GM21528 (cell line): ENCODE data around the gene RGS1.
"Not testable (repeated sequence)": the region's sequence is repeated elsewhere in the genome, so short reads cannot be mapped to it uniquely, and the experiment has no call there.

Source experiments
- ATAC-seq: cut with Tn5 transposase; IDR thresholded peaks from one replicate; pipeline ENCODE4 v1.9.1; 2021; ENCODE audit warnings: mild to moderate bottlenecking, moderate library complexity; ENCODE audit not compliant: unreplicated experiment, low FRiP score

Gene RGS1, protein sequence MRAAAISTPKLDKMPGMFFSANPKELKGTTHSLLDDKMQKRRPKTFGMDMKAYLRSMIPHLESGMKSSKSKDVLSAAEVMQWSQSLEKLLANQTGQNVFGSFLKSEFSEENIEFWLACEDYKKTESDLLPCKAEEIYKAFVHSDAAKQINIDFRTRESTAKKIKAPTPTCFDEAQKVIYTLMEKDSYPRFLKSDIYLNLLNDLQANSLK

DNA sequence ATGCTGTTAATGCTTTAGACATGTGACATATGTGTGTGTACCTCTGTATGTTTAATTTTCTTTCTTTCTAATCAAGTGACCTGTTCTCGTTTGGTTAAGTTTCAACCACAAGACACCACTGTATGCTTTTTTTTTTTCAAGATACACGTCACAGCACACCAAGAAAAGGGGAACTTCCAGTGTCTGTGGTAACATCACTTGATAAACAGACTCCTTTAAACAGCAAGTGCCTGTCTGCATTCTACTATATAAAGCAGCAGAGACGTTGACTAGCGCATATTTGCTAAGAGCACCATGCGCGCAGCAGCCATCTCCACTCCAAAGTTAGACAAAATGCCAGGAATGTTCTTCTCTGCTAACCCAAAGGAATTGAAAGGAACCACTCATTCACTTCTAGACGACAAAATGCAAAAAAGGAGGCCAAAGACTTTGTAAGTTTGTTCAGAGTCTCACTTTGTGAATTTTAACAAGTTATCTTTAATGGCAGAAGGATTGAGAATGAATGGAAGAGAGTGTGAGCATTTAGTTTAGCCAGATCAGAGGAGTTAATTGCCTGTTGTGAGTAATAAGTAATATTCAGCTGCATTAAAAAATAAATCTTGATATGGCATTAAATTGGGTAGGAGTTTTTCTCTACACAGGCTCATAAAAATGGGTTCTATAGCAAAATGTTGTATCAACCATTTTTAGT is at the start of gene RGS1:
TSS of gene RGS1 (plus strand) at position 275 of the 691 bp plus-strand sequence. CDS start at position 295, 20 bp downstream.
- peak; percentile 95 for ATAC-seq

DNA sequence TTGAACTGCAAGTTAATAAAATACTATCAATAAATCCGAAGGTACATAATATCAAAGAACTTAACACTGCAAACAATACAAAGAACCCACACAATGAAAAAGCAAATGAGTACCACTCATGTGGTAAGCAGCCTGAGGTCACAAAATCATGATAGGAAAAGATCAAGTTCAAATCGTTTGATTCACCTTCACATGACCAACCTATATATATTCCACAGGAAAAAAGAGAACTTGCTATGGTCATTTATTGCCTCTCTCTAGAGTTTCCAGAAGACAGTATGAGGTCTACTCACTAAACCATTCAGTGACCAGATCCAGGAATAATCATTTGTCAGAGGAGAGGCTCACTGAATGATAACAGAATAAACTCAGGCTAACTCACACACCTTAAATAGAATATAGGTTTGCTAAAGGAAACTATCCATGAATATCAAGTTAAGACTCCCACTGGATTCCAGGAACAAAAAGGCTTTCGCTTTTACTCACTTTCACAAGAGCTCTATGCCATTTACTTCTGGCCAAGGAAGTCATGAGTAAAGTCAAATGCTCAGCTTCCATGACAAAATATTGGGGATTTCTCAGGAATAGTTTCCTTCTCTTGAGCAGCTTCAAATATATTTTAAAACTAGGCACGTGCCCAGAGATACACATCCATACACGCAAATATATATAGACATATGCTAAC is 48.3 kb upstream of the RGS1 start:
- ATAC-seq, result no peak

DNA sequence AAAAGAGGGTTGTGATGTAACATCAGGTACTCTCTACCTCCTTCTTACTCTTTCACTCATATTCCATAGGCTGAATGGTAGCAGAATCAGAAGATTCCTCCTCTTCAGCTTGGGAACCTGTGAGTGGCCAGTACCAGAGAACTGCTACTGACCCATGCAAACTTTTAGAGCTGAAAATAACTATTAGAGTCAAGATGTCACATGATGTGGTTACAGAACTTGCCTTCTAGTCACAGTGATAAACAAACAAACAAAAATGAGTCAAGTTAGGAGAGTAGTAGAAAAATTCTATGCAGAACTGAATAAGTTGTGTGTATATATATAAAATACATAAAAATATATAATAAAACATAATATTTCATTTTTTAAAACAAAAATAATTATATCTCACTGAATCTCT is 47.6 kb upstream of the RGS1 start:
- no peak for ATAC-seq

DNA sequence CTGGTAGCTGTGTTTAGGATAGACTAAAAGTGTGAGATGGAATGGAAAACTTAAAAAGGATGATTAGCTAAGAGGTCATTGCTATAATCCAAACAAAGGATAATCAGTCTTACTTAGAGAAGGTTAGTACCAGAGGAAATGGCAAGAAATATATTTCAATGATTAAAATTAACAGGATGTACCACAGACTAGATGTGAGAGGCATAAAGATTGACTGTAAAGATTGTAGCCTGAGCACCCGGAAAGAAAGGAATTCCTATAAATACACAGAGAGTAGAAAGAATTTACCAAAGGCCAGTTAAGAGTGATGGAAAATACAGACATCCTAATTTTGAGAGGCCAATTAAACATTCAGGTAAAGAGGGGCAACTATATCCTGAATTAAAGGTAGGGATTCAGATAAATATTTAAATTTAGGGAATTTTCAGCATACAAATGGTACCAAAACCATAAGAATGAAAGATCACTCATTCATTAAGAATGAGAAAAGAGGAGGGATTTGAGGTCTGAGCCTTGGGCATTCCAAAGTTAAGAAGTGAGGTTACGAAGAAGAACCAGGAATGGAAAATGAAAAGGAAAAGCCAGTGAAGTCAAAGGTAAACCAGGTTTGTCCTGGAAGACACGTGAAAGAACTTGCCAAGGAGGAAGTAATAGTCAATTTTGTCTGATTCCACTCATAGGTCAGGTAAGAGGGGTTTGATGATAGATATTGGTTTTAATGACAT is 46.4 kb upstream of the RGS1 start:
- ATAC-seq, result no peak

DNA sequence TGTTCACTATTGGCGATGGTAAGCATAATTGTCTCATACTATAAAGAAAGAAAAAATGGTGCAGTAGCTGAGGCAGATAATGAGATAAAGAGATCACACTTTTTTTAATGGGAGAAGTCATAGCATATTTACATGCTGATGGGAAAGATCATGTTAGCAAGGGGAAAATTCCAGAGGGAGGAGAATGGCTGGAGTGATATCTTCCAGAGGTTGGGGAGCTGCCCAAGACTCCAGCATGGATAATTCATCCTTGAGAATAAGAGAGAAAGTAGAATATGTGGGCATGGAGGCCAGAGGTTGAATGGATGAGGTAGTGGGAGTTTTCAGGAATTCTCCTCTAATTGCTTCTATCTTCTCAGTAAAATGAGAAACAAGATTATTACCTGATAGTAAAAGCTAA is 45.8 kb upstream of the RGS1 start:
- peak; percentile 18 for ATAC-seq

DNA sequence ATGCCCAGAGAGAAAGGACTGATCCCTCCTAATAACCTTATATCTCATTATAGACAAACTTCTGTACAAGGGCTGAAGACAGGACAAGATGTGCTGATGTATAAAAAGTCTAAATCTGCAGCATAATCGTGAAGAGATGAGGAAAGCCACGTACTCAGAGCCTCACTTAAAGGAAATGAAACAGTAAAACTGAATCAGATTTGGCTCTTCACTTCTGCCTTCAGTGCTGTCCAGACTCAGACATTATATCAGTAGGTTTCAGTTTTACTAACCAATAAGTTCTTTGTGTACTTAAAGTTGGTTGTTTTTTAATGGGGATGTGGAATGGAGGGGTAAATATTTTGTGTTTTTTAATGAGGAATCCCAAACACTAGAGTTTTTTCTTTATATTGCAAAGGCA is 45.3 kb upstream of the RGS1 start:
- ATAC-seq, result peak; percentile 100

DNA sequence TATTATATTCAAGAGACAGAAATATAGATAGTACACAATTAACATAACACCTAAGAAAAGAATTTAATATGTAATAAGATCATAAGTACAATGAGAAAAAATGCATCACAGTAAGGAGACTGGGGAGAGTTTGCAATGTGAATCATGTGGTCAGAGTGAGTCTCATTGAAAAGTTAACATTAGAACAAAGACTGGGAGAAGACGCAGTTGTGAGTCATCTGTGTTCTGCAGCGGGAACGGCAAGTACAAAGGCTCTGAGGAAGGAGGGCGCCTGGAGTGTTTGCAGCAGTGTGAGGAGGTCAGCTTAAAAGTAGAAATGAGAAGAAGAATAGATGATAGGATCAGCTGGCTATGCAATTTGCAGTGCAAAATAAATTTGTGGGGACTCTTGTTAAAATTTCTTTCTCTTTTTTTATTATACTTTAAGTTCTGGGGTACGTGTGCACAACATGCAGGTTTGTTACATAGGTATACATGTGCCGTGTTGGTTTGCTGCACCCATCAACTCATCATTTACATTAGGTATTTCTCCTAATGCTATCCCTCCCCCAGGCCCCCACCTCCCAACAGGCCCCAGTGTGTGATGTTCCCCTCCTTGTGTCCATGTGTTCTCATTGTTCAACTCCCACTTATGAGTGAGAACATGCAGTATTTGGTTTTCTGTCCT is 44.4 kb upstream of the RGS1 start:
- not testable (repeated sequence) for ATAC-seq

DNA sequence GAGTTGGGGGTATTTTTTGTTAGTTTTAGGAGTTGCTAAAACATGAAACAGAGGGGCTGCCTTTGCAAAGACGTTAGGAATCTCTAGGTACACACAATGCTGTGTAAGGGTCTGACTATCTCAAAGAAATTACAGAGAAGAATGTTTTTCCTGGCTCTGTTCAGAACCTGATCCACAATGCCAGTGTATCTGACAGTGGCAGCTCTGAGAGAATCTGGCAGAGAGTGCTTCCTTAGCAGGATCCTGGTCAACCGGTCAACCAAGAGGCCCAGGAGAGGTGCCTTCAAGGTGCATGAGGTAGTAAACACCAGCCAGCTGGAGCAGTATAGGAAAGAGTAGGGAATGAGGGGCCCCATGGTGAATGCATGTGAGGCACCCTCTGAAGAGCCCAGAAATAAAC is 40.9 kb upstream of the RGS1 start:
- no peak for ATAC-seq

DNA sequence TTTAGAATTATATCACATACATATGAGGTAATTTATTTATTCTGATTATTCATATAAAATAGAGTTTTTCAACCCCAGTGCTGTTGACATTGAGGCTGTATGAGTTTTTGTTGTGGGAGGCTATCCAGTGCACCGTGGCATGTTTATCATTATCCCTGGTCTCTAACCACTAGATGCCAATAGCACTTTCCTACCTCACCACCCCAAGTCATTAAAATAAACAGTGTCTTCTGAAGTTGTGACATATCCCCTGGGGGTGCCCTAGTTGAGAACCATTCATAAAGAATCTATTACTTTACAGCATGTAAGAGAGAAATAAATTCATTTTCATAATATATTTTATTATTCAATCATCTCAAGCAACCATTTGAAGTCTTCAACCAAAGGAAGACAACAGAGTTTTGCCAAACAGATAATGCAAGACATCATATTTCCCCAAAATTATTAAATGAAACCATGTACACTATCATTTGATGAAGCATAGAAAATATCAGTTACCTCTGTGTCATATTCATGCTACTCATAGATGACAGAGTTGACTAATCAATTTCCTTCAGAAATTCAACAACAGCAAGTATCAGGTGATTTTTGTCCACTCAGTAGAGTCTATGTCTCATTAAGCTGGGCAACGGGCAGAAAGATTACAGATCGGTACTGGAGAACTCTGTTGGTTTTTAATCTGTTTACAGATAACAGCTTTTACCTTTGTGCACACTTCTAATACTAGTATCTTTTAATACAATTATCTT is 39.5 kb upstream of the RGS1 start:
- no peak for ATAC-seq

DNA sequence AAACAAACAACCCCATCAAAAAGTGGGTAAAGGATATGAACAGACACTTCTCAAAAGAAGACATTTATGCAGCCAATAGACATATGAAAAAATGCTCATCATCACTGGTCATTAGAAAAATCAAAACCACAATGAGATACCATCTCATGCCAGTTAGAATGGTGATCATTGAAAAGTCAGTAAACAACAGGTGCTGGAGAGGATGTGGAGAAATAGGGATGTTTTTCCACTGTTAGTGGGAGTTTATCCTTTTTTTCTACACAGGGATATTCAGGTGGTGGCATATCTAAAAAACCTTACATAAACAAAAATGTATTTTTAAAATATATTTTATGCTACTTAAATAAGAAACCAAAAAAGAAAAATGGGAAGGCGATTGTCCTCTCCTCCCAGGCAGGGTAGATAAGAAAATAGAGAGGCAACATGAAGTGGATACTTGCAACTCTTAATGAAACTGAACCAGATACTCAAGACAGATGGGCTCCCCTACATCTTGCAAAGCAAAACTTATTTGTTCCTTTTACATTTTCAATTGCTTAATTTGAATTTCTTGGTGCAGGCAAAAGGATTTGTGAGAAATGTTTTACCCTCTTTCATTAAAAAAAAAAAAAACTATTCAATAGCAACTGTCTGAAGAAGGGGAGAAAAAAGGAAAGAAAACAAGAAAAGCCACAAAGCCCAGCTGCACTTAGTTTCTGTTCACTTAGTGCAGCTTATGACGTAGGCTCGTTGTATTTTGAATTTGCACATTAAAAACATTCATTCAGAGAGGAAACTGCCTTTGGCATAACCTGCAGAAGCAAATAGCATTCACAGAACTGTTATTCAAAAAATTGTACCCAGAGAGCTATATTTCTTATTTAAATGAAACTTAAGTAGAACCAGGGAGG is 36.9 kb upstream of the RGS1 start:
- peak; percentile 92 for ATAC-seq

DNA sequence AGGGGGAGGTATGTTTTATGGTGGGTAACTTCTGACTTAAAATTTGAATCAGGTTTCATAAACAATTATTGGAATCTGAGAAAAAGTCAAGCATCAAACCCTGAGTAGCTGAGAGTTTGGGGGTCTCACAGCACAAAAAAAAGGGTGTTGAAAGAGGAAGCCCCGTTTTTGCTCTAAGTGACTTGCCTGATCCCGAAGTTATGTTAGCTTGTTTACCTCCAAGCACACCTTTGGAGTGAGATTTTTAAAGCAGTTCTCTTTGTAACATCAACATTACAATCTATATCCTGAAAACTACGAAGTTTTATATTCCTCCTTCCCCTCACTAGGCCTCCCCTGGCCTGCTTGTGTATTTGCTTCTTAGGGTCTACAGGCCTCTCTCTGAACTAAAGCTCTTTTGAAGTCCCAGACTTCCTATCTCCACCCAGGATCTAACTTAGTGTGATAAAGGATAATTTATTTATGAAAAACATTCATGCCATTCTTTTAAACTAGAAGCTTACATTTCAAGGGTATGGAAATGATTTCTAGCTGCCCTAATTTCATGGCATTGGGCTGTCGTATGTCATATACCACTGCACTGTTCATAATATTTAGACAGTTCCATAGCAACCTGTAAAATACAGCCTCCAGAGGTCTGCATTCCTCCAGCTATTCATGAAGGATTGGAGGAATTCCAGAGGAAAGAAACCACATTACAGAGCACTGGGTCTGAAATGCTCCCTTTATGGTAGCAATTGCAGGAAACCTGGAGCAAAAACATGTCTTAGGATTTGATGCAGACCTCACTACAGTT is 36.1 kb upstream of the RGS1 start:
- peak; percentile 11 for ATAC-seq

DNA sequence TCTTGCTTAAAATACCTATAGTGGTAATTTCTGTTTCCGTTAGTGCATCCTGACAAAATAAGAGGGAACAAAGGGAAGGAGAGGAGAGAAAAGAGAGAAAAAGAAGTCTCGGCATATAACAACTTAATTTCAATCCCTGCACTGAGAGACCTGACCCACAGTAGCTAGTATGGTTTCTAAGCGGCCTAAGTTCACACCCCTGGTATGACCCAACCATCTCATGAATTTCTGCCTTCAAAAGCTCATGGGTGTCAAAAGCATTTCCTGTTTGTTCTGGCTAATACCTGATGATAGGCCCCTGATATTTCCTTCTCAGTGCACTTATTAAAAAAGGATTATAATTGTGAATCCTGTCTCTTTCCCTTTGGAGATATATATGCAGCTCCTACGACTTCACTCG is 32.1 kb upstream of the RGS1 start:
- no peak for ATAC-seq

DNA sequence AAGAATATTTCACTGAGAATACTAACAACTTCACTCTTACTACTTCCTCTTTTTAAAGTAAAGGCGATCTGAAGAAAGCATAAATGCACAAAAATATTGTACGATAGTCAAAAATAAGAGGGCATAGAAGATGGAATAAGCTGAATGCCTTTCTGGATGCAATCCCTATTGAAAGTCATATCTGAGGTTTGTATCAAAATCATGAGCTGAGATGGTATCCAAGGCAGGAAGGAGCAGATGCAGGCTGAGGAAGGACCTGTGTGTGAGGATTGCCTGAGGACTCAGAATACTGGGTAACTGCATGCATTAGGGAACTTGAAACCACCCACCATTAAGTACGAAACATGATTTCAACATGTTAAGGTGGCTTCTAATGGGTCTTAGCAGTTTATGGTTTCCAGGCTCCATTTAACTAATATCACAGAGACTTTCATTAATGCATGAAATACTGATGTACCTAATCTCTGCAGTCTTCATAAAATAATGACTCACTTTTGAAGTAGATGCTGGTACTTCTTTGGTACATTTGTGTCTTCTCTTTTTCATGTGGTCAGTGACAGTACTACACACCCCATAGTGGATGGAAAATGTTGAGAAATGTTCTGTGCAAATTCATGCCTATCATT is 29.6 kb upstream of the RGS1 start:
- ATAC-seq, result peak; percentile 61

DNA sequence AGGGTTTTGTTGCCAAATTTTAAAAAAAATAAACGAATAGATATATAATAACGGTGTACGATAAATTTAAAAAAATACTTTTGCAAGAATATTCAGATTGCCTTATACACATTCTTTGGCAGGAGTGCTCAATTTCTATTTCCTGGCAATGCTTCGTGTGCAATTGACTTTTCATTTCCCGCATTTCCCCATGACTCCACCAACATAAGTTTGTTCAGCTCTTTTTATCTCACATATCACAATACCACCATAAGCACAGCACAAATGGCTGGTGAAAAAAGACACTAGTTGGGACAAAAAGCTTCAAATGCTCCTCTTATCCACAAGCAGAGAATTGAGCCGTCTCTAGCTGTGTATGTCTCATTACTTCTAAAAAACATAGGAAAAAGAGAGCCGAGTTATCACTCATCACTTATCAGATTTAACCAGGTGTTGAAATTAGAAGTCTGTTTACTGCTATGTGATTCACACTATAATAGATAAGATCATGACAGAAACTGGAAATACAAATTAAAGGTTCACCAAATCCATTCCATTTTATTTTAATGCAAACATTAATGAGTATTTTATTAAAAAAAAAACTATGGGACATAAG is 28.9 kb upstream of the RGS1 start:
- ATAC-seq, result no peak

DNA sequence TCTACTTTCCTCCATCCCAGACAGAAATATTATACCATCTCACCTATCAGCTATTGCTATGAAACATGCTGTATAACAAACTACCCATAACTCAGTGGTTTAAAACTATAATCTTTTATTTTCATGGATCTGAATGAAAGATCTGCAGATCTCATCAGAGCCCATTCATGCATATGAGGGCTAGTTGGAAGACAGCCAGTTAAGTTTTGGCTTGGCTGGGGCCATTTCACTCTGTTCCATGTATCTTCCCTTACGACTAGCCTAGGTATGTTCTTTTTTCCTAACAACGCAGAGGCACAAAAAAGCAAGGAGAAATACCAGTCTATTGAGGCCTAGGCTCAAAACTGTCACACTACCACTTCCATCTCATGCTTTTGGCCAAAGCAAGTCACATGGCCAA is 28.1 kb upstream of the RGS1 start:
- no peak for ATAC-seq

DNA sequence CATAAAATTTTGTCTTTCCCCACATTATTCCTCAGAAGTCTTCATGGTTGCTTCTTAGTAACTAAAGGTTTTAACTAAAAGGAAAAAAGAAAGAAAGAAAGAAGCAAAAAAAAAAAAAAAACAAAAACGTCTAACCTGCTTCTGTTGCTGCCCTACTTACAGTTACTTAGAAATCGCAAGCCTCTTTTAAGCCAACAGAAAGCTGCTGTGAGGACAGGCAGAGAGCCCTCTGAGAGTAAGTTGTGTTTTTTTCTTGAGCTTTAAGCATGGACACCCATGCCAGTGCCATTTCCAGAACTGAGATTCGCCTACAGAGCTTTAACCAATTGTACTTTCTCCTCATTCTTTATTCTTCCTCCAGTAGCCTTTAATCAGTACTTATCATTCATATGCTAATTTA is 25.6 kb upstream of the RGS1 start:
- ATAC-seq, result no peak

DNA sequence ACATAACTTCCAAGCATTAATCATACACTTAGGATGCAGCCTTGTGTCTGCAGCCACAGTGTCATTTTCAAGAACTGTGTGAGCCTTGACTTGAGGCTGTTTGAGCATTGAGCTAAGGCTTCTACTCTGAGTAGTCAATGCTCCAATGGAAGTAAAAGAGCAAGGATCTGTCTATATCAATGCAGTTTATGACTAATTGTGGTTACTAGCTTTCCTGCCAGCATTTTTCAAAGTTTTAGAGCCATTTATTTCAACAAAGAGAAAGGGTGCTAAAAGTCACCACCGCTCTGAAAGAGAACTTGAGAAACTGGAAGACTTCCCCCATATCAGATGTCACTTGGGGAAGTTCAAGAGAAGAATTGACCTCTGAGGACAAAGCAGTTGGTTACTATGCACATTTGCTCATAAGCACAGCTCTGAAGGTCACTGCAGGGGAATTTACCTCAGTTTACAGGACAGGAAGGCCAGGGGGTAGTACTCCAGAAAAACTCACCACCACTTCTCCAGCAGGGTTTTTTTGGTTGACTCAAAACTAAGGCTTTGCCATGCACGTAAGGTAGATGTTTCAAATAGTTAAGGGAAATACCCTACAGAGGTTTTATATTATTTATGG is 24.5 kb upstream of the RGS1 start:
- ATAC-seq, result peak; percentile 68
